ENCODE measurements around the gene TMA7. TPM values are rescaled to one million over a fixed set of nuclear protein-coding genes. Genes with fewer than 3 reads are reported as not detected.
A peak's percentile ranks its signal among the peaks of the same experiment; 100 is the strongest.

TMA7 gene
- total and polyA plus RNA-seq, 2 of the 13 experiments (the other 11 are each of a cell fraction or from before 2014, with no cell fraction given) = 100 to 486 TPM

DNA sequence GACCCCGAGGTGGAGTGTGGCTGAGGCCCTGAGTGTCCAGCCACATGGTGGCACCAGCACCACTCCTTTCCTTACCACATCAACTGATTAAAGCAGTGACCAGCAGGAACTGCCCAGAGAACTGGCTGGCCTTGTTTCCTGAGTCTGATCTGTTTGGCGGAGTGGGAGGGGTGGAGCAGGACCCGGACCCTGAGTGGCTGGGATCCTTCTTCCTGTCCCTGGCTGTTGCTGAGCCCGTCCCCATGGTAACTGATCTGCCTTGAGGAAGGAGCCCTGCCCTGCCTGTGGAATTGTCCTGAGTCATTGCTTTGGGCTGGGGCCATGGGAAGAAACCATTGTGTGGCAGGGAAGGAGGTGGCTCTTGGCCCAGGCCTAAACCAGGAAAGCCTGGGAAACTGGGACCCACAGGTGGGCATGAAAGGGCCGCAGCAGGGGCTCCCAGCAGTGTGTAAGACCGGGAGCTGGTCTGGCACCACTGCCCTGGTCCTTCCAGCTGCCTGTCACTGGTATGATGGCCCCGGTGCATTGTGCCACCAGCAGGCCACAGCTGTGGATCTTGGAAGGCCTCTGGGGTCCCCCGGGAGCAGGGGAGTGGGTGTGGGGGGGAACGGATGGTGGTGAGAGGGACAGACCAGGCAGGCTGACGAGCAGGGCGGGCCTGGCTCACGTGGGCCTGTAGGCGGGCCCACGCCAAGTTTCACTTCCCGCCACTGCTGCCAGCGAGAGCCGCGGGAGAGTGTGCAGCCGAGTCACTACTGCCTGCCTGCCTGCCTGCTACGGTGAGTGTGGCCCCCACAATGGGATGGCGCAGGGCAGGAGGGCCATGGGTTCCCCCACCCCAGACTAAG lies 25.7 kb downstream of the TMA7 start (continued):
- TF ChIP-seq ZNF407 (CRISPR knock-in tag; IDR thresholded peaks at IDR 0.05; ENCODE audit: not compliant biosample characterization) (no peak), HOMEZ (CRISPR knock-in tag; IDR thresholded peaks at IDR 0.05; ENCODE audit: low read depth) (peak; percentile 53; the same call in 1 of the 2 replicates), ETS1 (CRISPR knock-in tag; IDR thresholded peaks at IDR 0.05) (no peak), ZNF12 (CRISPR knock-in tag; IDR thresholded peaks at IDR 0.05) (no peak), ZNF44 (CRISPR knock-in tag; IDR thresholded peaks at IDR 0.05) (no peak), ZNF30 (CRISPR knock-in tag; IDR thresholded peaks at IDR 0.05) (no peak), ZNF552 (CRISPR knock-in tag; IDR thresholded peaks at IDR 0.05; ENCODE audit: borderline replicate concordance) (no peak), PRMT3 (CRISPR knock-in tag; IDR thresholded peaks at IDR 0.05; ENCODE audit: borderline replicate concordance, low read depth) (no peak), MZF1 (CRISPR knock-in tag; IDR thresholded peaks at IDR 0.05; ENCODE audit: borderline replicate concordance) (no peak), NR2C2 (CRISPR knock-in tag; IDR thresholded peaks at IDR 0.05; ENCODE audit: borderline replicate concordance) (no peak; the same call in 1 of the 2 replicates), ZNF180 (CRISPR knock-in tag; IDR thresholded peaks at IDR 0.05; ENCODE audit: borderline replicate concordance, low read depth) (no peak)
- TF ChIP-seq, protein P1, sequence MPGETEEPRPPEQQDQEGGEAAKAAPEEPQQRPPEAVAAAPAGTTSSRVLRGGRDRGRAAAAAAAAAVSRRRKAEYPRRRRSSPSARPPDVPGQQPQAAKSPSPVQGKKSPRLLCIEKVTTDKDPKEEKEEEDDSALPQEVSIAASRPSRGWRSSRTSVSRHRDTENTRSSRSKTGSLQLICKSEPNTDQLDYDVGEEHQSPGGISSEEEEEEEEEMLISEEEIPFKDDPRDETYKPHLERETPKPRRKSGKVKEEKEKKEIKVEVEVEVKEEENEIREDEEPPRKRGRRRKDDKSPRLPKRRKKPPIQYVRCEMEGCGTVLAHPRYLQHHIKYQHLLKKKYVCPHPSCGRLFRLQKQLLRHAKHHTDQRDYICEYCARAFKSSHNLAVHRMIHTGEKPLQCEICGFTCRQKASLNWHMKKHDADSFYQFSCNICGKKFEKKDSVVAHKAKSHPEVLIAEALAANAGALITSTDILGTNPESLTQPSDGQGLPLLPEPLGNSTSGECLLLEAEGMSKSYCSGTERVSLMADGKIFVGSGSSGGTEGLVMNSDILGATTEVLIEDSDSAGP (CRISPR knock-in tag; IDR thresholded peaks at IDR 0.05; ENCODE audit: borderline replicate concordance) = peak; percentile 71
- TF ChIP-seq, protein P2, sequence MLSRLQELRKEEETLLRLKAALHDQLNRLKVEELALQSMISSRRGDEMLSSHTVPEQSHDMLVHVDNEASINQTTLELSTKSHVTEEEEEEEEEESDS (CRISPR knock-in tag; IDR thresholded peaks at IDR 0.05; ENCODE audit: borderline replicate concordance) = no peak
